DOHH2 (cell line): Measurements from ENCODE around the gene GOLGA8N.
"Not testable (repeated sequence)": the region's sequence is repeated elsewhere in the genome, so short reads cannot be mapped to it uniquely, and the experiment has no call there.

Source experiments
- EZH2phosphoT487 ChIP-seq: fragments of 200-600 bp; sonication (generic); IDR thresholded peaks from 2 replicates; pipeline ENCODE4 v1.6.1; 2017; ENCODE audit warnings: borderline replicate concordance, mild to moderate bottlenecking, antibody characterized with exemption, low read length, moderate library complexity, mixed read lengths
- TF ChIP-seq, protein P1 (sequence below): fragments of 200-600 bp; sonication (generic); IDR thresholded peaks from one replicate; pipeline ENCODE4 v1.5.1; 2014; ENCODE audit warnings: antibody characterized with exemption, mild to moderate bottlenecking, low read depth, low read length; ENCODE audit not compliant: poor library complexity, severe bottlenecking

DNA sequence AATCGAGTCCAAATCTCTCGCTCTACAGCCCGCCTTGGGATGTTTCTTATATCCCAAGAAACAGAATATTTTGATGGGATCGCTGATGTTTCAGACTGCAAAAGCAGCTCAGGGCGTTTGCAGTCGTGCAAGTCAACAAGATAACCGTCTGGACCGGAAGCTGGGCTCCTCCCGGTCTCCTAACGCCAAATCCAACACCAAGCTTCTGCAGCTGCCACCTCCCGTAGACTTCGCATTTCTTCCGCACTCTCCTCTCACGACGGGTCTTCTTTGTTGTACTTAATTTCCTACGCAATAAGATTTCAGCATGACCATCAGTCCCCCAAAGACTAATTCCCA lies 21.4 kb downstream of the GOLGA8N start:
- TF ChIP-seq, protein P1, sequence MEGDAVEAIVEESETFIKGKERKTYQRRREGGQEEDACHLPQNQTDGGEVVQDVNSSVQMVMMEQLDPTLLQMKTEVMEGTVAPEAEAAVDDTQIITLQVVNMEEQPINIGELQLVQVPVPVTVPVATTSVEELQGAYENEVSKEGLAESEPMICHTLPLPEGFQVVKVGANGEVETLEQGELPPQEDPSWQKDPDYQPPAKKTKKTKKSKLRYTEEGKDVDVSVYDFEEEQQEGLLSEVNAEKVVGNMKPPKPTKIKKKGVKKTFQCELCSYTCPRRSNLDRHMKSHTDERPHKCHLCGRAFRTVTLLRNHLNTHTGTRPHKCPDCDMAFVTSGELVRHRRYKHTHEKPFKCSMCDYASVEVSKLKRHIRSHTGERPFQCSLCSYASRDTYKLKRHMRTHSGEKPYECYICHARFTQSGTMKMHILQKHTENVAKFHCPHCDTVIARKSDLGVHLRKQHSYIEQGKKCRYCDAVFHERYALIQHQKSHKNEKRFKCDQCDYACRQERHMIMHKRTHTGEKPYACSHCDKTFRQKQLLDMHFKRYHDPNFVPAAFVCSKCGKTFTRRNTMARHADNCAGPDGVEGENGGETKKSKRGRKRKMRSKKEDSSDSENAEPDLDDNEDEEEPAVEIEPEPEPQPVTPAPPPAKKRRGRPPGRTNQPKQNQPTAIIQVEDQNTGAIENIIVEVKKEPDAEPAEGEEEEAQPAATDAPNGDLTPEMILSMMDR: not testable (repeated sequence)
- not testable (repeated sequence) for TF ChIP-seq EZH2phosphoT487
